Kidney epithelial cell (primary cell): ENCODE results near the gene DOCK9. TPM values are rescaled to one million over a fixed set of nuclear protein-coding genes. Genes with fewer than 3 reads are reported as not detected.

Source experiments
- DNase-seq: peaks from one replicate; pipeline ENCODE4 v3.0.0-alpha.2; 2010; ENCODE audit warnings: low read depth
- H3K27me3 ChIP-seq: 2 replicates; pipeline ENCODE4 v1.6.0; 2011; ENCODE audit warnings: low read length; ENCODE audit not compliant: control insufficient read depth, insufficient read depth
- H3K36me3 ChIP-seq: 2 replicates; pipeline ENCODE4 v1.5.1; 2011; ENCODE audit warnings: low read length; ENCODE audit not compliant: control insufficient read depth, insufficient read depth
- H3K4me3 ChIP-seq: 2 replicates; pipeline ENCODE4 v1.5.1; 2011; ENCODE audit warnings: low read depth, mild to moderate bottlenecking, control low read depth, low read length
- total RNA-seq: library from RNA; depleted of rRNA; stranded (reverse); fragments of >200 nt; gene quantifications from 2 replicates; pipeline ENCODE4 v1.2.3, GENCODE V29; 2015
- TF ChIP-seq, protein P1 (sequence below): IDR thresholded peaks from 2 replicates; pipeline ENCODE4 v1.5.1; 2011; ENCODE audit warnings: mild to moderate bottlenecking, moderate library complexity, low read length, control low read depth, inconsistent platforms; ENCODE audit not compliant: insufficient read depth, poor library complexity, severe bottlenecking

DOCK9 gene
- total RNA-seq, 1 donor from 2014 or later = 226 TPM

GRCh38 chr13:98967491-98967890 lies 10.4 kb downstream of the DOCK9 start:
- Histone ChIP-seq H3K4me3 (no peak overlapping the region), H3K36me3 (no peaks in the 10 kb centered on the region), H3K27me3 (no peaks in the 10 kb centered on the region)
- DNase-seq = no peak
- TF ChIP-seq, protein P1, sequence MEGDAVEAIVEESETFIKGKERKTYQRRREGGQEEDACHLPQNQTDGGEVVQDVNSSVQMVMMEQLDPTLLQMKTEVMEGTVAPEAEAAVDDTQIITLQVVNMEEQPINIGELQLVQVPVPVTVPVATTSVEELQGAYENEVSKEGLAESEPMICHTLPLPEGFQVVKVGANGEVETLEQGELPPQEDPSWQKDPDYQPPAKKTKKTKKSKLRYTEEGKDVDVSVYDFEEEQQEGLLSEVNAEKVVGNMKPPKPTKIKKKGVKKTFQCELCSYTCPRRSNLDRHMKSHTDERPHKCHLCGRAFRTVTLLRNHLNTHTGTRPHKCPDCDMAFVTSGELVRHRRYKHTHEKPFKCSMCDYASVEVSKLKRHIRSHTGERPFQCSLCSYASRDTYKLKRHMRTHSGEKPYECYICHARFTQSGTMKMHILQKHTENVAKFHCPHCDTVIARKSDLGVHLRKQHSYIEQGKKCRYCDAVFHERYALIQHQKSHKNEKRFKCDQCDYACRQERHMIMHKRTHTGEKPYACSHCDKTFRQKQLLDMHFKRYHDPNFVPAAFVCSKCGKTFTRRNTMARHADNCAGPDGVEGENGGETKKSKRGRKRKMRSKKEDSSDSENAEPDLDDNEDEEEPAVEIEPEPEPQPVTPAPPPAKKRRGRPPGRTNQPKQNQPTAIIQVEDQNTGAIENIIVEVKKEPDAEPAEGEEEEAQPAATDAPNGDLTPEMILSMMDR = no peak

DNA sequence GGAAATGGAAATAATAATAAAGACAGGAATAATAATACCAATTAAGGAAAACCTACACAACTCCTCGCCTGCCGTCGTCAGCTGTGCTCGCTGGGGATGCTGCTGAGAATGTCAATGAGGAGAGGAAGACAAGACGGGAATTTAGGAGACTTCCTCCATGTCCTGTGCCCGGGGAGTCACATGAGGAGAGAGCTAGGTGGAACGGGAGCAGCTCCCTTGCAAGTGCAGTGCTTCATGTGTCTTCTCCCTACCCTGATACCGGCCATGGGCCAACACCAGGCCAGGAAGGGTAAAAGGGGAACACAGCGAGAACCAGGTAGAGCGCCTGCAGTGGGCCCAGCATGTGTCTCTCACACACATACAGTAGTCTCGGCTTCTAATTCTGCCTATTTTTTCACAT lies 11.8 kb downstream of the DOCK9 start:
- no peak for DNase-seq
- H3K4me3 ChIP-seq = no peak overlapping the region
- TF ChIP-seq, protein P1 = no peak

DNA sequence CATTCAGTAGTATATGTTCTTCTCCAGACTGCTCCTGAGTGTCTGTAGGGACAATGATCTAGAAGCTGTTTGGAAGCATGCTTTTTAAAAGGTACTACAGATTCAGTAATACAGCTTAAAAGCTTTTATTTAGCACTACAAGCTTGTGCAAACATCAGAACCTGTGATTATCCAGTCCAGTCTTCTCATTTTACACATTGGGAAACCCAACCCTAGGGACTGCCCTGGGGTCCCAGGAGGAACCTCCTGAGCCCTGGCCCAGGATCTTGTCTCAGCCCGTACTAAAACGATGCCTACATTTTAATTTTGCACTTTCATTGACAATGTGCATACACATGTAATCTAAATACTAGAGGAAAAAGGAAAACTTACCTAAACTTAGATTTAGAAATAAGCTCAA lies 12.5 kb downstream of the DOCK9 start:
- no peaks in the 10 kb centered on the region for H3K36me3 ChIP-seq
- no peaks in the 10 kb centered on the region for H3K27me3 ChIP-seq
- DNase-seq = no peak
- TF ChIP-seq, protein P1 = no peak
- H3K4me3 ChIP-seq = no peak overlapping the region

More for the DNA sequence above, 11.8 kb downstream of the DOCK9 start:
- Histone ChIP-seq H3K27me3 (no peaks in the 10 kb centered on the region), H3K36me3 (no peaks in the 10 kb centered on the region)

DNA sequence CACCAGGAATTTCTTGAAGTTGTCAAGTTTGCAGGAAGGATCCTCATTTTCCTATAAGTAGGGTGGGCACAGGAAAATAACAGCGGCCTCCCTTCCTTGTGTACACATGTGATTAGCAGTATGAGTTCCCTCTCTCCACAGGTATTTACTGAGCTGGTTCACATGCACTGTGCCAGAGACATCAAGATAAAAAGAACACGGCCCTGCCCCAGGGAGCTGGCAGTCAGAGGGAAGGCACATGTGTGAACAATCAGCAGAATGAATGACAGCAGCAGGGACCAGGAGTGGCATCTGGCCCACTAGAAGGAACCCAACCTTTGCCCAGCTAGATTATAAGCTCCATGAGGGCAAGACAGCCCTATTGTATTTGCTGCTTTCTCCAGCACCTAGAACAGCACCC lies 13.9 kb downstream of the DOCK9 start:
- TF ChIP-seq, protein P1 = no peak

DNA sequence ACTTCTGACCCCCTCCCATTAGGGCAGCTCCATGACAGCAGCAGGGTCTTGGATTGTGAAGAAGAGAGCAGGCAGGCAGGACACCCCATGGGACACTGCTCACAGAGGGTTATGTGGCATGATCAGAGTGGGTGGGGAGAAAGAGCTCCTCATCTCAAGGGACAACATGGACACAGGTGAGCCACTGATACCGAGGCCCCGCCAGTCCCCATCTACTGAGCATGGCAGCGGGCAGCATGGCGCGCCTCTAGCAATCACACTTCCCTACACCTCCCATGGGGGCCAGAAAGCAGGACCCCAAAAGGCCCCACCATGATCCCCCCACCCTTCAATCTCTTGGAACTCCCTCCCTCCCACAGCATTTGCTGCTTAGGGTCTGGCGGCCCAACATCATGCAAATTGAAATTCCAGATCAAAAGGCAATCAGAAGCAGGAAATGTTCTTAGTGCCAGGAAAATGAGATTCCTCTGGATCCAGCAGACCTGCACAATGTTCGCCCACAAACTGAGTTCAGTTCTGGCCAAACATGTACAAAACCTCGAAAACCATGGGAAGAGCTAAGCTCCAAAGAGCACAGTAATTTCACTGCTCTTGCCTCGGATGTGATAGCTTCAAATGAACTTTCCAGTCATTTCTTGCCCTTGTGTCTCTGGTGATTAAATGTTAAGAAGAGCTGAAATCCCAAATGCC lies 14.8 kb downstream of the DOCK9 start:
- Histone ChIP-seq H3K36me3 (no peaks in the 10 kb centered on the region), H3K4me3 (no peak overlapping the region), H3K27me3 (no peaks in the 10 kb centered on the region)
- TF ChIP-seq, protein P1 = no peak
- DNase-seq = no peak

More for the DNA sequence above, 13.9 kb downstream of the DOCK9 start:
- H3K4me3 ChIP-seq = no peak overlapping the region
- no peak for DNase-seq
- H3K27me3 ChIP-seq = no peaks in the 10 kb centered on the region
- no peaks in the 10 kb centered on the region for H3K36me3 ChIP-seq
